Measurements from ENCODE around the gene TEX2.

- TF ChIP-seq, protein P1, sequence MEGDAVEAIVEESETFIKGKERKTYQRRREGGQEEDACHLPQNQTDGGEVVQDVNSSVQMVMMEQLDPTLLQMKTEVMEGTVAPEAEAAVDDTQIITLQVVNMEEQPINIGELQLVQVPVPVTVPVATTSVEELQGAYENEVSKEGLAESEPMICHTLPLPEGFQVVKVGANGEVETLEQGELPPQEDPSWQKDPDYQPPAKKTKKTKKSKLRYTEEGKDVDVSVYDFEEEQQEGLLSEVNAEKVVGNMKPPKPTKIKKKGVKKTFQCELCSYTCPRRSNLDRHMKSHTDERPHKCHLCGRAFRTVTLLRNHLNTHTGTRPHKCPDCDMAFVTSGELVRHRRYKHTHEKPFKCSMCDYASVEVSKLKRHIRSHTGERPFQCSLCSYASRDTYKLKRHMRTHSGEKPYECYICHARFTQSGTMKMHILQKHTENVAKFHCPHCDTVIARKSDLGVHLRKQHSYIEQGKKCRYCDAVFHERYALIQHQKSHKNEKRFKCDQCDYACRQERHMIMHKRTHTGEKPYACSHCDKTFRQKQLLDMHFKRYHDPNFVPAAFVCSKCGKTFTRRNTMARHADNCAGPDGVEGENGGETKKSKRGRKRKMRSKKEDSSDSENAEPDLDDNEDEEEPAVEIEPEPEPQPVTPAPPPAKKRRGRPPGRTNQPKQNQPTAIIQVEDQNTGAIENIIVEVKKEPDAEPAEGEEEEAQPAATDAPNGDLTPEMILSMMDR (IDR thresholded peaks at IDR 0.05), result no peak
- TF ChIP-seq POLR2A (IDR thresholded peaks at IDR 0.05), result no peak
These were observed 9.6 kb downstream of the TEX2 start for GRCh38 chr17:64253470-64253869.
